CMK (cell line): Measurements from ENCODE around the gene SLC38A2.
A peak's percentile ranks its signal among the peaks of the same experiment; 100 is the strongest.
"Not testable (repeated sequence)": the region's sequence is repeated elsewhere in the genome, so short reads cannot be mapped to it uniquely, and the experiment has no call there.

Experiments used
- DNase-seq: peaks from one replicate; pipeline ENCODE4 v3.0.0-alpha.2; 2010; ENCODE audit warnings: low read depth

The SLC38A2 gene

GRCh38 chr12:46372544-46373300 lies at the start of gene SLC38A2:
Gene SLC38A2, minus strand, starts transcription at chr12:46372773. Its CDS starts 1,480 bp downstream, at chr12:46371293.
- DNase-seq = peak; percentile 75

DNA sequence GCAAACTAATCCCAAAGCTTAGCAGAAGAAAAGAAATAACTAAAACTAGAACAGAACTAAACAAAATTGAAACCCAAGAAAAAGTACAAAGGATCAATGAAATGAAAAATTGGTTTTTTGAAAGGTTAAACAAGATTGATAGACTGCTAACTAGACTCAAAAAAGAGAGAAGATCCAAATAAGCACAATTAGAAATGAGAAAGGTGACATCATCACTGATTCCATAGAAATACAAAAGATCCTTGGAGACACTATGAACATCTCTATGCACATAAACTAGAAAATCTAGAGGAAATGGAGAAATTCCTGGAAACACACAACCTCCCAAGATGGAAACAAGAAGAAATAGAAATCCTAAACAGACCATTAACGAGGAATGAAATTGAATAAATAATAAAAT lies 47.1 kb upstream of the SLC38A2 start:
- no peak for DNase-seq

DNA sequence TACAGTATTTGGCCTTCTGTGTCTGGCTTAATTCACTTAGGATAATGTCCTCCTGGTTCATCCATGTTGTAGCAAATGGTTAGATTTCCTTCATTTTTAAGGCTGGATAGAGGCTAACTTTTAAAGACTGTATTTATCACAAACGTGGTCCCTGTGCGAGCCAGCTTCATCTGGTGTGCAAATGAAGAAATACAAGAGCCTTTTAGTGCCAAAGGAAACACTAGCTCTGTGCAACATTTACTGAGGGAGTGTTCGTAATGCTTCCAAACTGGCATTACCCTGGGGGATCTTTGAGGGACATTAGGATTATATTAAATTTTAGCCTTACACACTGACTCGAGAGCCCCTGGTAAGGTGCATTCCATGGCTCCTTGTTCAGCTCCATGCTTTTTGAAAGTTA lies 43.0 kb upstream of the SLC38A2 start:
- DNase-seq = no peak

DNA sequence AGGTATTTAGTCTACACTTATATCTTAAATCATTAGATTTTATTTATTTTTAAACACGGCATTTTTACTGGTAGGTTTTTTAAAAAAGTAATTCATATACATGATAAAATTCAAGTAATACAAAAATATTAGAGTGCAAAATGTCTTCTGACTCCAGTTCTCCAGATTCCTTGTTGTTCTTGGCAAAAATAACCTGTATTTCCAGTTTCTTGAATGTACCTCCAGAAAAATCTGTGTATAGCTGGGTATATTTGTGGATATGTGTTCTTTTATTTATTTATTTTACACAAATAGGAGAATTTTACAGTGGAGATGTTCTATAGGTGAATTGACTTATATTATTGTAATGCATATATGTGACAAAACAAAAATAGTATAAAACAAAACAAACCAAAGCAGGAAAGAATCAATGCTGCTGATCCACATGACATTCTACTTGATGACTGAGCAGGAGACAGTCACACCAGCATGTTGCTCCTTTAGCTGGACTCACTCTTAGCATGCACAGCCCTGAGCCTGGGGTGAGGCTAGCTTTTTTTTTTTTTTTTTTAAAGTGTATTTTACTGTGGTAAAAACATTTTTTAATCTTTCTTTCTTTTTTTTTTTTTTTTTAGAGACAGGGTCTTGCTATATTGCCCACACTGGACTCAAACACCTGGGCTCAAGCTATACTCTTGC lies 42.2 kb upstream of the SLC38A2 start:
- DNase-seq = no peak

DNA sequence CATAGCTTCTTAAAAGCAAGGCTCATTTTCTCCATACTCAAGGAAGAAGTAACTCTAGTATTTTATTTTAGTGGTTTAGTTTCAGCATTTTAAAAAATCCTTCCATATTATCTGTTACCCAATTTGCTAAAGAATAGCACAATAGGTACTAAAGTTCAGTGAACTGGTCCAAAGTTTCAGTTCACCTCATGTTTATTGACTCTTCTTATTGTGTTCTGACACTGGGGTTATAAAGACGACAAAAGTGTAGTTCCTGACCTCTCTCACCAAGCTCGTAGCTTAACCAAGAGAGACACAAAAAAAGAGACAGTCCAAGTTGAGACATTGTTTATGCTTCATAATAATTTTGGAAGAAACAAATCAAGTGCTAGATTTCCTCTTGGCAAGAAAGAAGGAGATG lies 40.8 kb upstream of the SLC38A2 start:
- no peak for DNase-seq

- DNase-seq = no peak
Observed at GRCh38 chr12:46412857-46413256, 40.3 kb upstream of the SLC38A2 start.

DNA sequence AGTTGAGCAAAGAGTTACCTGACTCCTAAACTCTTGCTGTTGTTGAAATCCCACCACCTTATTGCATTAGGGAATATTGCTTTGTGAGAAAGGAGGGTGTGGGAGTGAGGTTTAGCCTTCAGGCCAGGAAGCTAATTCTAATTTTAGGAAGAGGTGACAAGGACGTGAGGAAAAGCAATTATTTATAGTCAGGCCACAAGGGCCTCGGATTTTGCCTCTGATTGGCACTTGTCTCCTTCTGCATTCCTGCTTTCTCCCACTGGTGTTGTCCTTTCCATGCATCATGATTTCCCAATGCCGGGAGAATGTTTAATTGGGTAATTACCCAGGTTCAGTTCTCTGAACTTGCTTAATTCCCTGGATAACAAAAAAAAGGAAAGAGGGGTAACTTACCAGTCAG lies 37.9 kb upstream of the SLC38A2 start:
- no peak for DNase-seq

GRCh38 chr12:46409974-46410373 lies 37.4 kb upstream of the SLC38A2 start:
- DNase-seq = no peak

DNA sequence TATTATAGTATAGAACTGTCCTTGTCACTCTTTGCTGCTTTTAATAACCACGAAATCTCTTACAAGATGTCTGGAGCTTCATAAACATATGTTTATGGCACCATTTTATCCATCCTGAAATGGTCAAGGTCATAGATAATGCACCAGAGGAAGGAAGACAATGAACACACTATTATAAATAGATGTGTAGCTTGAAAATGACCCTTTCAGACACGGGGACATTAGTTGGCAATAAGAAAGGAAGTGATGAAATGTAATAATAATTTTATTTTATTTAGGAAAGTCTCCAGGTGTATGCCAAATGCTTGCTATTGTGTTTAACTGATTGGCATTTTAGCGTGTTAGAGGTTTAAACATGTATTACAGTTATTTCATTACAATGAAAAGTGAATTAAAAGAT lies 36.8 kb upstream of the SLC38A2 start:
- DNase-seq = no peak

- no peak for DNase-seq
Observed at GRCh38 chr12:46408441-46408840, 35.9 kb upstream of the SLC38A2 start.

DNA sequence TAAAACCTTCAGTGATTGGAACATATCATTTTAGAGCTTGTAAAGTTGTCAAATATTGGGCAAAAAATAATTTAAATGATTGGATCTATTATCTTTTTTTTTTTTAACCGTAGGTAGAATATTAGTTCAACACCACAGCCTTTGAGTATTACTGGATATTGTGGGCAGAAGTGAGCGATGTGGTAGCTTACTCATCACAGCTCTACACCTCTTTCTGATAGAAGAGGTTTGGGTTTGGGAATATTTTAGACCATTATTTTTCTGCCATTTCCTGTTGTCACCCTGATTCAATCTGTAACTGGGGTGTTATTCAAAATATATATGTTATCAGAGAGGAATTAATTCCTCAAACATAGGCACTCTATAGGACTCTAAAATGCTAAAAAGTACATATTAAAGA lies 34.8 kb upstream of the SLC38A2 start:
- DNase-seq = no peak

- no peak for DNase-seq
Observed at GRCh38 chr12:46406352-46407027, 33.9 kb upstream of the SLC38A2 start.

DNA sequence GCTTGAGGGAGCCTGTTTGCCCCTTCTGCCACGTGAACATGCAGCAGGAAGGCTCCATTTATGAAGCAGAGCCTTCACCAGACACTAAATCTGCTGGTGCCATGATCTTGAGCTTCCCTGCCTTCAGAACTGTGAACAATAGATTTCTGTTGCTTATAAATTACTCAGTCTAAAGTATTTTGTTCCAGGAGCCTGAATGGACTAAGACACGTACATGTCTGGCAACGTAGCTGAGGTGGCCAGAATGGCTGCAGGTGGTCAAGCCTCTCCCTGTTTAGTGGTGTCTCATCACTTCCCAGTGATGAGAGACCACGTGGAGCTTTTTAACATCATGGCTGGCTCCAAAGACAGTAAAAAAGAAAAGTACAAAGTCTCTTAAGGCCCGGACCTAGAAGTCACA lies 32.2 kb upstream of the SLC38A2 start:
- no peak for DNase-seq

DNA sequence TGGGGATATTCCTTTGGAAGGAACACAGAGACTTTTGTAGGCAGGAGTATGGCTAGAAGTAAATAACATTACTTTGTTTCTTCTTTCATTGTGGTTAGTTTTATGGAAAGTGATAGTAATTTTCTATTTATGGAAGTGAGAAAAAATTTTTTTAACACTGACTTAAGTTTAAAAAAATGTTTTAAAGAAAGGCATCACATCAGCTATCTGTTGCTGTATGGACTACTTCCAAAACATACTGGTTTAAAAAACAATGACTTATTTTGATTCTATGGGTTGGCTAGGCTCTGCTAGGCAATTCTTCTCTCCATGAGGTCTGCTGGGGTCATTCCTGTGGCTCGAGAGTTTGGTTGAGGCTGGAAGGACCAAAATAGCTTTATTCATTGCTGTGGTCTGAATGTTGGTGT lies 31.7 kb upstream of the SLC38A2 start:
- DNase-seq = no peak

- no peak for DNase-seq
Observed at GRCh38 chr12:46403719-46404070, 31.1 kb upstream of the SLC38A2 start.

GRCh38 chr12:46402941-46403718 lies 30.6 kb upstream of the SLC38A2 start:
- DNase-seq = no peak

- DNase-seq = no peak
Observed at GRCh38 chr12:46402451-46402850, 29.9 kb upstream of the SLC38A2 start.

GRCh38 chr12:46401662-46402061 lies 29.1 kb upstream of the SLC38A2 start:
- DNase-seq = no peak

DNA sequence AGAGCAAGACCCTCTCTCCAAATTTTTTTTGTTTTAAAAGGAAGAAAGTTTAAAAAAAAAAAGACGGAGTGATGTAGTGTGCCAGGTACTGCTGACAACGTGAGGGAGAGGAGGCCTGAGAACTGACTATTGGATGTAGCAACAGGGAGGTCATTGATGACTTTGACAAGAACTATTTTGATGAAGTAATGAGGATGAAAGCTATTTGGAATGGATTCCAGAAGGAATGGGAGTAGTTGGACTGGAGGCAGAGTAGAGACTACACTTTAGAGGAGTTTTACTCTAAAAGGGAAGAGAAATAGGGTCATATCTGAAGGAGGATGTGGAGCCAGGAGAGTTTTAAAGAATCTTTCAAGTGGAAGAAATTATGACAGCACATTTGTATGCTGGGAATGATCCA lies 27.8 kb upstream of the SLC38A2 start:
- DNase-seq = no peak

- DNase-seq = not testable (repeated sequence)
Observed at GRCh38 chr12:46399461-46400248, 27.1 kb upstream of the SLC38A2 start.

GRCh38 chr12:46396826-46397225 lies 24.3 kb upstream of the SLC38A2 start:
- DNase-seq = no peak

- DNase-seq = no peak
Observed at GRCh38 chr12:46395388-46395787, 22.8 kb upstream of the SLC38A2 start.
